GM19328 (cell line): ENCODE measurements around the gene LRRC23.
"Not testable (repeated sequence)": the region's sequence is repeated elsewhere in the genome, so short reads cannot be mapped to it uniquely, and the experiment has no call there.

ENCODE experiments used
- ATAC-seq: cut with Tn5 transposase; IDR thresholded peaks from one replicate; pipeline ENCODE4 v1.9.1; 2021; ENCODE audit warnings: mild to moderate bottlenecking, moderate library complexity; ENCODE audit not compliant: unreplicated experiment

The LRRC23 gene

DNA sequence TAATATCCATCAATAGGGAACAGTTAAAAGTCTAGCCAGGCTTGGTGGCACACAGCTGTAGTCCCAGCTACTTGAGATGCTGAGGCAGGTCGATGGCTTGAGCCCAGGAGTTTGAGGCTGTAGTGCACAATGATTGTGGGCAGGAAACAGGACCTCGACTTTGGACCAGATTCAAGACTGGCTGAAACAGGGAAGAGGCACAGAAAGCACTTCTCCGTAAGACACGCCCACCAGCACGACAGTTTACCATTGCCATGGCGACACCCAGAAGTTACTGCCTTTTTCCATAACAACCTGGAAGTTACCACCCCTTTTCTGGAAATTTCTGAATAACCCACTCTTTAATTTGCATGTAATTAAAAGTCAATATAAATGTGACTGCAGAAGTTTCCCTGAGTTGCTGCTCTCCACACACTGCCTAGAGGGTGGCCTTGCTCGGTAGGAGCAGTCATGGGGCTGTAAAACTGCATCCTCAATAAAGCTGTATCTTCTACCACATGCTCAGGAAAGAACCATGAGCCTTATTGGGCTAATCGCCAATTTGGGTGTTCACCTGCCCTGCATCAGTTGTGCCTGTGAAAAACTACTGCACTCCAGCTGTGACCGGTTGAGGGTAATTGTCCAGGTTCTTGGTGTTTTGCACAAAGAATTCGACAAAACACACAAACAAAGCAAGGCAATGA, 4.6 kb upstream of the LRRC23 start:
- ATAC-seq = no peak

GRCh38 chr12:6902448-6902847, 2.2 kb upstream of the LRRC23 start:
- no peak for ATAC-seq

DNA sequence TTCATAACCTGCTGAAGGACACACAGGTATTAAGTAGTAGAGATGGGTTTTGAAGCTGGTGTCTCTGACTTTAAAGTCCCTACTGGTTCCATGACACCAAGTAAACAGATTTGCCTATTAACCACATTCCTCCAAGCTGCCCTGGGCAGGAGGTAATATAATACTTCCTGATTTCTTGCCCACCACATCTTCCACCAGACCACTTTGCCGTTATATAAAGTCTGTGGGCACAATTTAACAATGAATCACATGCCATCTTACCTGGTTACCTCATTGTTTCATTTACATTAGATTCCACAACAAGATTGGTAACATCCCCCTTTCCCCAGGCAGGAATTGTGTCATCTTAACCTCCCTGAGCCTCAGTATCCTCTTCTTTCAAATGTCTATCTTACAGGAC, 900 bp upstream of the LRRC23 start:
- no peak for ATAC-seq

- no peak for ATAC-seq
These were observed 905 bp downstream of the LRRC23 start for GRCh38 chr12:6905414-6906040.

DNA sequence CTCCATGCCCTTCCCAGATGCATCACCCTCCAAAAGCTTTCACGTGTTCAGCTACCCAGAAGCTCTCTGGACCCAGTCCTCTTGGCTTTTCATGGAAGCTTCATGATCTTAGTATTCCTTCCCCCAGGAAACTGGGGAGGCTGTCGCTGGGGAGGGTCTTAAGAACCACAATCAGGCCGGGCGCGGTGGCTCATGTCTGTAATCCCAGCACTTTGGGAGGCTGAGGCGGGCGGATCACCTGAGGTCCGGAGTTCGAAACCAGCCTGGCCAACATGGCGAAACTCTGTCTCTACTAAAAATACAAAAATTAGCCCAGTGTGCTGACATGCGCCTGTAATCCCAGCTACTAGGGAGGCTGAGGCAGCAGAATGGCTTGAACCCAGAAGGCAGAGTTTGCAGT, 3.5 kb downstream of the LRRC23 start:
- not testable (repeated sequence) for ATAC-seq

- ATAC-seq = no peak
These were observed 5.0 kb downstream of the LRRC23 start for GRCh38 chr12:6909421-6910145.

GRCh38 chr12:6912164-6912935, 7.7 kb downstream of the LRRC23 start:
- ATAC-seq = no peak

GRCh38 chr12:6914246-6914946, 9.8 kb downstream of the LRRC23 start, which contains the start of gene ENO2:
TSS of gene ENO2 (plus strand) at chr12:6914580. CDS start at chr12:6915833, 1,253 bp downstream.
- peak; percentile 55 for ATAC-seq

- ATAC-seq = no peak
These were observed 10.5 kb downstream of the LRRC23 start for GRCh38 chr12:6914947-6915788.

DNA sequence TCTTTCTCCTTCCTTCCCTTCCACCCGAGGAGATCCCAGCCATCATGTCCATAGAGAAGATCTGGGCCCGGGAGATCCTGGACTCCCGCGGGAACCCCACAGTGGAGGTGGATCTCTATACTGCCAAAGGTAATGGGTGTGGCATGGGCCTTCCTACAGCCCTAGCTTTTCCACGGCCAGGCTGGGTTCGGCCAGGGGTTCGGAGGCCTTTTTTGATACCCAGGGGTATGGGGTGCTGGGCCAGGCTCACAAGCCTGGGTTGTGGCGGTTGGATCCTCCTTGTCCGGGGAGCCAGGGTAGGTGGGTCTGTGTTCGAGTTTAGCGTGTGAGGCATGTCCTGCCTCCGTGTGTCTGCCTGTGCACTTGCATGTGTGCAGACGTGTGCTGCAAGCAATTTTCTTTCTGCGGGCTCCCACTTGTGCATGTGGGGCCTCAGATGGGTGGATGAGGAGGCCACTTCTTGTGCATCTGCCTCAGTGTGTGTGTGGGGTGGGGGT, 11.2 kb downstream of the LRRC23 start:
- no peak for ATAC-seq

GRCh38 chr12:6916426-6917200, 12.0 kb downstream of the LRRC23 start:
- no peak for ATAC-seq

DNA sequence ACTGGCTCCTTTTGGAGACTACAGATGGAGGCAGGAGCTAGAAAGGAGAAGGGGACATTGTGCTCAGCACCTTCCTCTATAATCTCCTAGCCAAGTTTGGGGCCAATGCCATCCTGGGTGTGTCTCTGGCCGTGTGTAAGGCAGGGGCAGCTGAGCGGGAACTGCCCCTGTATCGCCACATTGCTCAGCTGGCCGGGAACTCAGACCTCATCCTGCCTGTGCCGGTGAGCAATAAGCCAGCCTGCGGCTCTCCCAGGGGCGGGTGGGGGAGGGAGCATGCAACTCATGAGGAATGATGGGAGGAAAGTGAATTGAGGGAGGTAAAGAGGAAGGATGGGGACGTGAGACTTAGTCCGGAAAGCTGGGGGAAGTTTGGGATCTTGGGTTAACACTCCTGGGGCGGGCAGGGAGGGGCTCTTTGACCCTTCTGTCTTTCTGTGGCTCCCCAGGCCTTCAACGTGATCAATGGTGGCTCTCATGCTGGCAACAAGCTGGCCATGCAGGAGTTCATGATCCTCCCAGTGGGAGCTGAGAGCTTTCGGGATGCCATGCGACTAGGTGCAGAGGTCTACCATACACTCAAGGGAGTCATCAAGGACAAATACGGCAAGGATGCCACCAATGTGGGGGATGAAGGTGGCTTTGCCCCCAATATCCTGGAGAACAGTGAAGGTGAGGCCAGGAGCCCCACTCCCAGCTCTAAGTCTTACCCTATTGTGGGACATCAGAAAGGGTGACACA, 13.0 kb downstream of the LRRC23 start:
- no peak for ATAC-seq

GRCh38 chr12:6919588-6919987, 15.0 kb downstream of the LRRC23 start:
- no peak for ATAC-seq

DNA sequence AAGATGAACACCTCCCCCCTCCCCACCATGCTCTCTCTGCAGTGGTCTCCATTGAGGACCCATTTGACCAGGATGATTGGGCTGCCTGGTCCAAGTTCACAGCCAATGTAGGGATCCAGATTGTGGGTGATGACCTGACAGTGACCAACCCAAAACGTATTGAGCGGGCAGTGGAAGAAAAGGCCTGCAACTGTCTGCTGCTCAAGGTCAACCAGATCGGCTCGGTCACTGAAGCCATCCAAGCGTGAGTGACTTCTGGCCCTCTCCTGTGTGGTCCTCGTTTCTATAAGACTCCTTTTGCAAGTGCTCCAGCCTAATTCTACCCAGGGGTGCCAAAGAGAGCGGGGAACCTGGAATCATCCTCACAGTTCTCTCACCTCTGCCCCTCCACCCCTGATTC, 16.9 kb downstream of the LRRC23 start:
- no peak for ATAC-seq

DNA sequence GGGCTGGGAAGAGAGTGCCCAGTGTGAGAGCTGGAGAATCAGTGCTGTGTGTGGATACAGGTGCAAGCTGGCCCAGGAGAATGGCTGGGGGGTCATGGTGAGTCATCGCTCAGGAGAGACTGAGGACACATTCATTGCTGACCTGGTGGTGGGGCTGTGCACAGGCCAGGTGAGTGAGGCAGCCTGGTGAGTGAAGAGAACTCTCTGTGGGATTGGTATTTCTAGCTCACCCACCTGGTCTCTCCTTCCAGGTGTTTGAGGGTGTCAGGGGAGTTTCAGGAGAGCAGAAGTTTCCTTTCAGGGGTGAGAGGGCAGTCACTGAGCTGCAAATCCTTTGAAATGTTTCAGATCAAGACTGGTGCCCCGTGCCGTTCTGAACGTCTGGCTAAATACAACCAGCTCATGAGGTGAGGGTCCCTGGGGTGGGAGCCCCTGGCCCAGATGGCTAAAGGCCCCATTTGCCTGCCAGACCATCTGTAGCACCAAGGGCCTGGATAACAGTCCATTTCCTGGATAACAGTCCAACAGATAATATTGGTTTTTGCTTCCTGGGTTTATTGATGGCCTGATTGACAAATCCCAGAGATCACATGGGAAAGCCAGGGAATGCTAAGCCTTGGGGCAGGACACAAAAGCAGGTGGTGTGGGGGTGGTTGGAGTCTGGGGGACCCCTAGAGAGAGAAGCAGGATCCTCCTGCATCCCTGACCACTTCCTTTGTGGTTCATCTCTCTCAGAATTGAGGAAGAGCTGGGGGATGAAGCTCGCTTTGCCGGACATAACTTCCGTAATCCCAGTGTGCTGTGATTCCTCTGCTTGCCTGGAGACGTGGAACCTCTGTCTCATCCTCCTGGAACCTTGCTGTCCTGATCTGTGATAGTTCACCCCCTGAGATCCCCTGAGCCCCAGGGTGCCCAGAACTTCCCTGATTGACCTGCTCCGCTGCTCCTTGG, 17.6 kb downstream of the LRRC23 start:
- no peak for ATAC-seq

DNA sequence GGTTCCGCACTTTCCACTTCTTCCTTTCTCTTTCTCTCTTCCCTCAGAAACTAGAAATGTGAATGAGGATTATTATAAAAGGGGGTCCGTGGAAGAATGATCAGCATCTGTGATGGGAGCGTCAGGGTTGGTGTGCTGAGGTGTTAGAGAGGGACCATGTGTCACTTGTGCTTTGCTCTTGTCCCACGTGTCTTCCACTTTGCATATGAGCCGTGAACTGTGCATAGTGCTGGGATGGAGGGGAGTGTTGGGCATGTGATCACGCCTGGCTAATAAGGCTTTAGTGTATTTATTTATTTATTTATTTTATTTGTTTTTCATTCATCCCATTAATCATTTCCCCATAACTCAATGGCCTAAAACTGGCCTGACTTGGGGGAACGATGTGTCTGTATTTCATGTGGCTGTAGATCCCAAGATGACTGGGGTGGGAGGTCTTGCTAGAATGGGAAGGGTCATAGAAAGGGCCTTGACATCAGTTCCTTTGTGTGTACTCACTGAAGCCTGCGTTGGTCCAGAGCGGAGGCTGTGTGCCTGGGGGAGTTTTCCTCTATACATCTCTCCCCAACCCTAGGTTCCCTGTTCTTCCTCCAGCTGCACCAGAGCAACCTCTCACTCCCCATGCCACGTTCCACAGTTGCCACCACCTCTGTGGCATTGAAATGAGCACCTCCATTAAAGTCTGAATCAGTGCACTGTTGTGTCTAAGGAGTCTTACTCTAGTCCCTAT, 18.5 kb downstream of the LRRC23 start:
- ATAC-seq = no peak
